BJ (cell line): ENCODE data around the gene EFNA5. TPM values are rescaled to one million over a fixed set of nuclear protein-coding genes. Genes with fewer than 3 reads are reported as not detected.

ENCODE experiments used
- CTCF ChIA-PET: fragments of 350-600 bp; formaldehyde crosslinking; extraction: SDS; loops from one replicate; lab custom pipeline; 2021; ENCODE audit warnings: antibody characterized with exemption, inconsistent platforms; lab: Yijun Ruan, JAX
- POLR2A ChIA-PET: fragments of 300-600 bp; sonication (Branson Sonifier 250); formaldehyde crosslinking; extraction: SDS; loops from one replicate; lab custom pipeline; 2021; ENCODE audit warnings: antibody characterized with exemption; lab: Charles Lee
- DNase-seq: peaks from one replicate; pipeline ENCODE4 v3.0.0-alpha.2; 2011; ENCODE audit warnings: low read depth
- H3K27me3 ChIP-seq: 2 replicates; pipeline ENCODE4 v1.6.0; 2011; ENCODE audit warnings: low read length; ENCODE audit not compliant: control insufficient read depth, insufficient read depth
- H3K36me3 ChIP-seq: 2 replicates; pipeline ENCODE4 v1.5.1; 2011; ENCODE audit warnings: low read length; ENCODE audit not compliant: control insufficient read depth, insufficient read depth
- H3K4me3 ChIP-seq: 2 replicates; pipeline ENCODE4 v1.5.1; 2011; ENCODE audit warnings: low read depth, mild to moderate bottlenecking, control low read depth, low read length
- polyA plus RNA-seq: library from polyadenylated mRNA; depleted of rRNA; stranded (reverse); fragments of >200 nt; gene quantifications from 2 replicates; pipeline ENCODE4 v1.2.3, GENCODE V29; 2011
- TF ChIP-seq, protein P1 (sequence below): IDR thresholded peaks from 2 replicates; pipeline ENCODE4 v1.5.1; 2011; ENCODE audit warnings: low read depth, mild to moderate bottlenecking, control low read depth, inconsistent platforms, low read length, moderate library complexity; ENCODE audit not compliant: insufficient read depth

EFNA5 gene
- polyA plus RNA-seq, 1 experiment: 0.67 TPM

GRCh38 chr5:107404595-107405374 is 266.0 kb downstream of the EFNA5 start:
- H3K36me3 ChIP-seq: no peaks in the 10 kb centered on the region
- H3K27me3 ChIP-seq: no peaks in the 10 kb centered on the region
- no peak overlapping the region for H3K4me3 ChIP-seq
- TF ChIP-seq, protein P1, sequence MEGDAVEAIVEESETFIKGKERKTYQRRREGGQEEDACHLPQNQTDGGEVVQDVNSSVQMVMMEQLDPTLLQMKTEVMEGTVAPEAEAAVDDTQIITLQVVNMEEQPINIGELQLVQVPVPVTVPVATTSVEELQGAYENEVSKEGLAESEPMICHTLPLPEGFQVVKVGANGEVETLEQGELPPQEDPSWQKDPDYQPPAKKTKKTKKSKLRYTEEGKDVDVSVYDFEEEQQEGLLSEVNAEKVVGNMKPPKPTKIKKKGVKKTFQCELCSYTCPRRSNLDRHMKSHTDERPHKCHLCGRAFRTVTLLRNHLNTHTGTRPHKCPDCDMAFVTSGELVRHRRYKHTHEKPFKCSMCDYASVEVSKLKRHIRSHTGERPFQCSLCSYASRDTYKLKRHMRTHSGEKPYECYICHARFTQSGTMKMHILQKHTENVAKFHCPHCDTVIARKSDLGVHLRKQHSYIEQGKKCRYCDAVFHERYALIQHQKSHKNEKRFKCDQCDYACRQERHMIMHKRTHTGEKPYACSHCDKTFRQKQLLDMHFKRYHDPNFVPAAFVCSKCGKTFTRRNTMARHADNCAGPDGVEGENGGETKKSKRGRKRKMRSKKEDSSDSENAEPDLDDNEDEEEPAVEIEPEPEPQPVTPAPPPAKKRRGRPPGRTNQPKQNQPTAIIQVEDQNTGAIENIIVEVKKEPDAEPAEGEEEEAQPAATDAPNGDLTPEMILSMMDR: no peak
- POLR2A ChIA-PET: no interaction called here
- DNase-seq: no peak
- CTCF ChIA-PET: interaction anchor here (0.7 to 1.3 kb wide), 2 partner anchors 9 to 11 kb away, joined by 3 to 4 read pairs; no protein-coding TSS in a partner anchor

DNA sequence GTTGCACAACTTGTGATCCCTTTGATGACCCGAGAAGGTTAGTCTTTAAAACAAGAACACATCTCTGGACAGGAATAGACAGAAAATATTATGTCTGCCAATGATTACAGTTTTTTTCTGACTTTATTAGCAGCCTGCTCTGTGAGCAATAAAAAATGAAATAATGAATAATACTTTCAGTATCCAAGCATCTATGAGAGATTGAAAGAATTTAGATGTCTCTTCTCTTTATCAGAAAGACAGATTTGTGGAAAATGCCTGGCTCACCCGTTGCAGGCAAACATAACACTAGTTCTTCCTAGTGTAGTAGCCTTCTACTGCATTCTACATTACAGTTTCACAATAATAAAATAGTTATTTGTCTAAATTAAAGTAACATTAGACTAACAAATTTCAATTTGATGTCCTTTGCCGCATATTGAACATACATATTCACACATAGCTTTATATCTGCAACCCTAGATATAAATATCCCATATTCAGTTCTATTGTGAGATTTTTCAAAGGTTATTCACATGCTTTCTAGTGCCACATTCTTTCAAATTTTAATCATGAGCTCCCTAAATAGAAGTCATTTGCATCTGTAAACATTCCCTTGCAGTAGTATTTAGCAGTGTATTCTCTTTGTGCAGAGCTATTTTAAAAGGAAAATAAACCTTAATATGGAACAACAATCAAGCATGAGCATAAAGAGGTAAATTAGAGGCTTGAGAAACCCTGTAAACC is 267.3 kb downstream of the EFNA5 start:
- H3K4me3 ChIP-seq: no peak overlapping the region

GRCh38 chr5:107402434-107403227 is 268.1 kb downstream of the EFNA5 start:
- Histone ChIP-seq H3K4me3 (no peak overlapping the region), H3K27me3 (no peaks in the 10 kb centered on the region; the same call in 1 of the 2 replicates), H3K36me3 (no peaks in the 10 kb centered on the region)
- POLR2A ChIA-PET: no interaction called here
- CTCF ChIA-PET: no interaction called here
- no peak for DNase-seq
- TF ChIP-seq, protein P1: no peak

More for the DNA sequence above, 267.3 kb downstream of the EFNA5 start:
- no peak for DNase-seq
- H3K27me3 ChIP-seq: no peaks in the 10 kb centered on the region
- ChIA-PET CTCF (no interaction called here), POLR2A (no interaction called here)
- TF ChIP-seq, protein P1: no peak
- H3K36me3 ChIP-seq: no peaks in the 10 kb centered on the region

DNA sequence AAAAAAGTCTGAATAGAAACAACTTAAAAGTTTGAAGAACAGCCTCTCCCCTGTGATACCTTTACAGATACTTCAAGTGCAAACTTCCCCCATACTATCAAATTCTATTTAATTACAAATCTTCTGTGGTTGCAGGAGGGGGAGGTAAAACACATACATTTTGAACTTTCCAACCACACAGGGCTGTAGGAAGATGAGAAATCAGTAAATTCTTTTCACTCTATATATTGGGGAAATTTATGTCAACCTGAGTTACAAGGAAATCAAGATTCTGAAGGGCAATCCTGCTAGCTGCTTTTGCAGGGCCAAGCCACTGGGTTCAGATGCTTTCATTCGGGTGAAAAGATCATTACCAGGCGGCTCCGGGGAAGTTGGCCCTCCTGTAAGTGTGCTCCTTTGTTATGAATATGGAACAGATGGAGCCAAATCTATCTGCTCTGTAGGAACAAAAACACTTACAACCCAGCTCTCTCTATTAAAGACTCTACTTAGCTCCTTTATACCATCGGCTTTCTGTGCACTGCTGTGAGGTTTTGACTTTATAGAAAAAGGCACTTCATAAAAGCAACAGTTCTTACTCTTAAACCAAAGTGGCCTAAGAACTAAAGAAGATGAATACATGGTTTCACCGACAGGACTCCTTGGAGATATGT is 269.1 kb downstream of the EFNA5 start:
- no peak for DNase-seq
- POLR2A ChIA-PET: no interaction called here
- TF ChIP-seq, protein P1: no peak
- CTCF ChIA-PET: no interaction called here
- Histone ChIP-seq H3K36me3 (no peaks in the 10 kb centered on the region), H3K4me3 (no peak overlapping the region), H3K27me3 (no peaks in the 10 kb centered on the region; the same call in 1 of the 2 replicates)
